Measurements from ENCODE around the gene TRIM61. TPM values are rescaled to one million over a fixed set of nuclear protein-coding genes. Genes with fewer than 3 reads are reported as not detected.
A peak's percentile ranks its signal among the peaks of the same experiment; 100 is the strongest.
"Not testable (repeated sequence)": the region's sequence is repeated elsewhere in the genome, so short reads cannot be mapped to it uniquely, and the experiment has no call there.

TRIM61 gene
- total RNA-seq, 4 donors from 2014 or later, result 0.93 to 1.4 (median 0.94) TPM; not detected in 1

- no peak for ATAC-seq (ENCODE audit: low FRiP score)
- no peak for DNase-seq (ENCODE audit: low spot score)
- no peak for TF ChIP-seq CTCF (IDR thresholded peaks at IDR 0.05)
These were observed 12.0 kb upstream of the TRIM61 start for GRCh38 chr4:164989471-164989870.

GRCh38 chr4:164971929-164972328, 5.5 kb downstream of the TRIM61 start:
- ATAC-seq (ENCODE audit: low FRiP score); DNase-seq (ENCODE audit: low spot score): not testable (repeated sequence)

GRCh38 chr4:164959896-164960295, 17.6 kb downstream of the TRIM61 start:
- no peak for DNase-seq (ENCODE audit: low spot score)
- no peak for TF ChIP-seq CTCF (IDR thresholded peaks at IDR 0.05)
- no peak for ATAC-seq (ENCODE audit: low FRiP score)

DNA sequence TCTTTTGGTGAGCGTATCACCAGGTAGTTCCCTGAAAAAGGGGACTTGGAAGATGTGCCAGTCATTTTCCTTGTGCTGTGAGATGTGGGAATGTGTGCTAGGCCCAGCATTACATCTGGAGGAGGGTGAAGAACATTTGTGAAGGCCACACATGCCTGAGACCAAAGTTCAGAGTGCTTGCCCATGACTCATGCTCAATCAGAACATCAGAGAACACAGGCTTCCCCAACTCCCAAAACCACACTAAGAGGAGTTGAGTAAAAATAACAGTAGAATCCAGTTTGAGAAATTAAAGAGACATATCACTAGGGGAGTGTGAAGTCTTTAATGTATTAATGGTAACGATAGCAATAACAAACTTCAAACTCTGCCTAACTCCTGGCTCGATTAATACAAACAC, 18.0 kb downstream of the TRIM61 start:
- not testable (repeated sequence) for ATAC-seq (ENCODE audit: low FRiP score); DNase-seq (ENCODE audit: low spot score)

DNA sequence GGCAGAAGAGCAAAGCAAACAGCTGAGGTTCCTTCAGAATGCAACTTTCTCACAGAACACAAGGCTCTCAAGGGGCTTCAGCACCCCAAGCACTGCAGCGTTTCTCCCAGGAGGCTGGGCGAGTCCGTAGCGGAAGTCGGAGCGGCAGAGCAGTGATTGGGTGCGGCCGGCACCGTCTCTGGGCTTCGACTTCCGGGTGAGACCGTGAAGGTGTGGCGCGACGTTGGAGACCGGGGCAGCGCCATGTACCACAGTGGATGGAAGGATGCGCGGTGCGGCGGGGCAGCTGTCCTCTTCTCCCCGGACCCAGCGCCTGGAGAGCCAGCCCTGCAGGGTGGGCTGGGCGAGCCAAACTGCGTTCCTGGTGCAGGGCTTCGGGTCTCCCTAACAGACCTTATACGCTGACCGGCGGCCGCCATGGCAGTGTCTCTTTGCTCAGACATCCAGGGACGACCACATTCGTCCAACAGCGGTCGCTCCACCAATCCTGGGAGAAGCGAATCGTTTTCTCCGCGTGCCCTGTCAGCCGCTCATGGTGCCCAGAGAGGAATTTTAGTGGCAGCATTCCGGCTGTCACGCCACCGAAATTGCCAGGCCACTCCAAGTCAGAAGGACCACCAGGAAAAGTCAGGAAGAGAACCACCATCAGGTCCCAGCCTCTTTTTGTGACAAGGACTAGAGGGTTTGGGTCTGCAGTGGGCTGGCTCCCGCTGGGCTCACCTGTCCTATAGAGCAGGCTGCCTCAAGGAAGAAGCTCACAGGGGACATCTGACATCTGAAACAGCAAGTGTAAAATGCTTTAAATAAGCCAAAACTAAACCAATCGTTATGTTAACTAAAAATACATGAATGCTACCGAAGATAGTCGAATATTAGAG, 20.5 kb downstream of the TRIM61 start:
- ATAC-seq (ENCODE audit: low FRiP score) (peak; percentile 97), DNase-seq (ENCODE audit: low spot score) (peak; percentile 45)
- TF ChIP-seq CTCF (IDR thresholded peaks at IDR 0.05), result no peak

- ATAC-seq (ENCODE audit: low FRiP score) (no peak), DNase-seq (ENCODE audit: low spot score) (no peak)
- TF ChIP-seq CTCF (IDR thresholded peaks at IDR 0.05), result no peak
These were observed 22.2 kb downstream of the TRIM61 start for GRCh38 chr4:164955107-164955805.

DNA sequence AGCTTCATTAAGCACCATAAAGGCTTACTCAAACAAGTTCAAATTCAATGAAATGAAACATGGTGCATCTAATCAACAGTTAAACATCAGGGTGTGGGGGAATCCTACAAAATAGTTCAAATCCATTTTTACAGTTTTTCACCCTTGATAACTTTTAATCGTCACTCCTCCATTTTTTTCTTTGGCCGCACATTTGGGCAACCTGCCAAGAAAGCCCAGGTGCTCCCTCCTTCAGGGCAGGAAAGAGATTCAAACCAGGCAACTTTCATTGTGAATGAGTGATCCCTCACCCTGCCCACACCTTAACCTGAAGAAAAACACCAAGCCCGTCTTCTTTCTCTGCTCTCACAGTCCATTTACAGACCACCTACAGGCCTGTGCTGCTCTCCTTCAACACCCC, 24.9 kb downstream of the TRIM61 start:
- no peak for ATAC-seq (ENCODE audit: low FRiP score)
- no peak for DNase-seq (ENCODE audit: low spot score)
- TF ChIP-seq CTCF (IDR thresholded peaks at IDR 0.05), result no peak

All from omental fat pad (tissue), 4 donors.